Panc1 (cell line): Measurements from ENCODE around the gene POFUT2. TPM values are rescaled to one million over a fixed set of nuclear protein-coding genes. Genes with fewer than 3 reads are reported as not detected.

Experiments used
- ATAC-seq: fragments of 200-7000 bp; cut with Tn5 transposase; 2 replicates; pipeline ENCODE4 v1.9.1; 2020; ENCODE audit warnings: mild to moderate bottlenecking, moderate library complexity
- BruUV-seq: library from RNA; stranded (reverse); fragments of 400-500 nt; replicated peaks from 2 replicates; lab custom pipeline; 2021; lab: Mats Ljungman, UMichigan
- CTCF ChIA-PET: fragments of 300-600 bp; sonication (Branson Sonifier 250); formaldehyde crosslinking; loops from one replicate; lab custom pipeline; 2022; ENCODE audit warnings: antibody characterized with exemption; lab: Charles Lee
- POLR2A ChIA-PET: fragments of 300-600 bp; sonication (Branson Sonifier 250); formaldehyde crosslinking; loops from one replicate; lab custom pipeline; 2022; ENCODE audit warnings: antibody characterized with exemption; lab: Charles Lee
- DNase-seq: peaks from one replicate; pipeline ENCODE4 v3.0.0-alpha.2; 2010; ENCODE audit warnings: low read depth, low spot score
- H3K27ac ChIP-seq: 2 replicates; pipeline ENCODE4 v1.5.1; 2011; ENCODE audit warnings: mild to moderate bottlenecking, low read length, inconsistent platforms
- H3K27me3 ChIP-seq: fragments of 200-500 bp; sonication (Bioruptor generic); 2 replicates; pipeline ENCODE4 v1.6.0; 2014; ENCODE audit warnings: low read length, inconsistent platforms; ENCODE audit not compliant: control insufficient read depth, insufficient read depth
- H3K36me3 ChIP-seq: fragments of 200-500 bp; sonication (Bioruptor generic); 2 replicates; pipeline ENCODE4 v1.5.1; 2014; ENCODE audit warnings: inconsistent platforms, mild to moderate bottlenecking, low read length, moderate library complexity; ENCODE audit not compliant: control insufficient read depth, insufficient read depth
- H3K4me1 ChIP-seq: 2 replicates; pipeline ENCODE4 v1.5.1; 2011; ENCODE audit warnings: inconsistent platforms, mild to moderate bottlenecking, low read length, moderate library complexity; ENCODE audit not compliant: control insufficient read depth, insufficient read depth
- H3K4me3 ChIP-seq, 2 experiments: 2 replicates each; pipeline ENCODE4 v1.5.1; 2011 to 2012; ENCODE audit warnings: low read depth in 2 of 2, low read length in 2 of 2, mild to moderate bottlenecking in 2 of 2, inconsistent platforms in 1 of 2, moderate library complexity in 1 of 2
- H3K9me3 ChIP-seq: fragments of 200-500 bp; sonication (Bioruptor generic); 2 replicates; pipeline ENCODE4 v1.5.1; 2014; ENCODE audit warnings: low read depth, mild to moderate bottlenecking, inconsistent platforms, low read length, moderate library complexity; ENCODE audit not compliant: control insufficient read depth, insufficient read depth
- CTCF ChIP-seq: fragments of 450-650 bp; IDR thresholded peaks from 2 replicates; pipeline ENCODE4 v1.5.1; 2017; ENCODE audit warnings: mild to moderate bottlenecking
- POLR2AphosphoS5 ChIP-seq: IDR thresholded peaks from 2 replicates; pipeline ENCODE4 v1.6.1; 2012; ENCODE audit warnings: mild to moderate bottlenecking, low read depth, low read length, moderate library complexity
- REST ChIP-seq, 2 experiments: IDR thresholded peaks; 2 replicates each; pipeline ENCODE4 v1.6.1; 2011 to 2012; ENCODE audit warnings: low read depth in 2 of 2, control low read depth in 1 of 2, low read length in 1 of 2, mild to moderate bottlenecking in 1 of 2, moderate library complexity in 1 of 2; ENCODE audit not compliant: insufficient read depth in 1 of 2
- SIN3A ChIP-seq: IDR thresholded peaks from 2 replicates; pipeline ENCODE4 v1.6.1; 2012; ENCODE audit warnings: low read depth, mild to moderate bottlenecking, low read length, moderate library complexity, borderline replicate concordance; ENCODE audit not compliant: insufficient read depth
- TCF7L2 ChIP-seq: IDR thresholded peaks from 2 replicates; pipeline ENCODE4 v1.6.1; 2011; ENCODE audit warnings: mild to moderate bottlenecking, low read depth, low read length, inconsistent platforms
- in situ Hi-C: cut with HindIII; loops from 2 replicates; pipeline ENCODE4 v1.10.0; 2016; ENCODE audit warnings: low sequenced_read_pairs, low pct_unique_long_range_greater_than_20kb
- intact Hi-C: fragments of 100-400 bp; cut with micrococcal nuclease; formaldehyde crosslinking; loops from one replicate; pipeline ENCODE4 v1.10.0; 2022; ENCODE audit not compliant: unreplicated experiment
- total RNA-seq: library from RNA; stranded (reverse); gene quantifications from one replicate; pipeline ENCODE4 v1.2.1, GENCODE V29; 2021; ENCODE audit not compliant: unreplicated experiment

The POFUT2 gene
- total RNA-seq, 1 experiment from 2014 or later = 59.6 TPM

GRCh38 chr21:45323487-45324311 is 36.0 kb upstream of the POFUT2 start:
- POLR2A ChIA-PET = interaction anchor here (0.7 to 0.8 kb wide), 2 partner anchors 31 to 87 kb away, joined by 3 to 13 read pairs; no protein-coding TSS in a partner anchor

More at GRCh38 chr21:45323487-45324311, 36.0 kb upstream of the POFUT2 start:
- ATAC-seq (no peak), DNase-seq (no peak)
- no peak for TF ChIP-seq CTCF
- TF ChIP-seq SIN3A = no peak
- no peak for TF ChIP-seq REST (IDR thresholded peaks at IDR 0.05; ENCODE audit: insufficient read depth in 1 of 2, low read depth in 2 of 2, low read length in 1 of 2)
- no peak for TF ChIP-seq TCF7L2
- no peak for TF ChIP-seq POLR2AphosphoS5
- no peaks in the 10 kb centered on the region for H3K36me3 ChIP-seq
- peaks cover 90% of the 10 kb centered on the region for H3K4me1 ChIP-seq
- no peaks in the 10 kb centered on the region for H3K27me3 ChIP-seq
- H3K27ac ChIP-seq = peak overlapping the region; percentile 90
- CTCF ChIA-PET = interaction anchor here (0.8 to 1.8 kb wide), 4 partner anchors 15 to 186 kb away, joined by 3 to 5 read pairs (median 4); no protein-coding TSS in a partner anchor
- intact Hi-C loops (no loop called here), in situ Hi-C loops (no loop called here)
- no peaks in the 10 kb centered on the region for H3K9me3 ChIP-seq
- H3K4me3 ChIP-seq = no peak overlapping the region
- no TSS peak for BruUV-seq
